GM12878 (cell line): ENCODE results near the gene TNRC18. TPM values are rescaled to one million over a fixed set of nuclear protein-coding genes. Genes with fewer than 3 reads are reported as not detected.

Source experiments
- ATAC-seq: fragments of 200-7000 bp; cut with Tn5 transposase; 3 replicates; pipeline ENCODE4 v1.9.1; 2020; ENCODE audit warnings: mild to moderate bottlenecking, moderate library complexity
- BruUV-seq: library from RNA; stranded (reverse); fragments of 400-500 nt; replicated peaks from 2 replicates; lab custom pipeline; 2021; lab: Mats Ljungman, UMichigan
- CTCF ChIA-PET: fragments of 300-600 bp; sonication (Branson Sonifier 250); formaldehyde crosslinking; extraction: SDS; loops from one replicate; lab custom pipeline; 2021; ENCODE audit warnings: inconsistent platforms; lab: Yijun Ruan, JAX
- POLR2A ChIA-PET: fragments of 350-600 bp; formaldehyde crosslinking; extraction: SDS; loops from one replicate; lab custom pipeline; 2021; ENCODE audit warnings: inconsistent platforms; lab: Charles Lee
- RAD21 ChIA-PET: fragments of 300-600 bp; sonication (Branson Sonifier 250); formaldehyde crosslinking; loops from one replicate; lab custom pipeline; 2023; ENCODE audit warnings: antibody characterized with exemption; ENCODE audit not compliant: unreplicated experiment; lab: Charles Lee
- SMC1A ChIA-PET: fragments of 300-600 bp; sonication (Branson Sonifier 250); formaldehyde crosslinking; loops from one replicate; lab custom pipeline; 2023; ENCODE audit not compliant: unreplicated experiment, uncharacterized antibody; lab: Charles Lee
- DNase-seq: peaks from one replicate; pipeline ENCODE4 v3.0.0-alpha.2; 2011; ENCODE audit warnings: low read depth, low spot score
- FAIRE-seq: peaks from 3 replicates; lab custom pipeline; 2011; peaks lifted over from hg19 to GRCh38; lab: Jason Lieb, UNC
- H2AFZ ChIP-seq: 2 replicates; pipeline ENCODE4 v1.6.0; 2011; ENCODE audit warnings: low read depth, low read length, control low read depth; ENCODE audit not compliant: control insufficient read depth
- H3K27ac ChIP-seq: 2 replicates; pipeline ENCODE4 v1.5.1; 2011; ENCODE audit warnings: control low read depth; ENCODE audit not compliant: control insufficient read depth, insufficient read depth
- H3K27me3 ChIP-seq, 2 experiments: replicated peaks in 1 of 2; 2 replicates each; pipeline versions ENCODE4 v1.6.0 to v1.6.1; 2011; ENCODE audit warnings: low read length in 1 of 2; ENCODE audit not compliant: control insufficient read depth in 2 of 2, insufficient read depth in 2 of 2
- H3K36me3 ChIP-seq, 2 experiments: 2 replicates each; pipeline ENCODE4 v1.5.1; 2011; ENCODE audit warnings: low read length in 1 of 2; ENCODE audit not compliant: control insufficient read depth in 2 of 2, insufficient read depth in 2 of 2
- H3K4me1 ChIP-seq: 2 replicates; pipeline ENCODE4 v1.6.1; 2011; ENCODE audit warnings: mild to moderate bottlenecking, low read length, moderate library complexity, mixed read lengths; ENCODE audit not compliant: control insufficient read depth, insufficient read depth
- H3K4me2 ChIP-seq: 2 replicates; pipeline ENCODE4 v1.6.0; 2011; ENCODE audit warnings: control low read depth; ENCODE audit not compliant: control insufficient read depth, insufficient read depth
- H3K4me3 ChIP-seq: fragments of 200-600 bp; sonication (generic); 2 replicates; pipeline ENCODE4 v1.5.1; 2016
- H3K79me2 ChIP-seq: 2 replicates; pipeline ENCODE4 v1.6.0; 2011; ENCODE audit warnings: low read length; ENCODE audit not compliant: control insufficient read depth, insufficient read depth
- H3K9ac ChIP-seq: 2 replicates; pipeline ENCODE4 v1.8.0; 2011; ENCODE audit warnings: low read length, control low read depth, mixed read lengths; ENCODE audit not compliant: control insufficient read depth, insufficient read depth
- H3K9me3 ChIP-seq: replicated peaks from 3 replicates; pipeline ENCODE4 v1.5.1; 2011; ENCODE audit warnings: mild to moderate bottlenecking, low read length; ENCODE audit not compliant: control insufficient read depth, insufficient read depth
- H4K20me1 ChIP-seq: 2 replicates; pipeline ENCODE4 v1.6.0; 2011; ENCODE audit not compliant: control insufficient read depth, insufficient read depth
- HSF1 ChIP-seq: fragments of 150-350 bp; IDR thresholded peaks from 2 replicates; pipeline ENCODE4 v1.6.1; 2014; ENCODE audit warnings: mild to moderate bottlenecking, low read depth, low read length
- YBX1 ChIP-seq: fragments of 450-650 bp; IDR thresholded peaks from 2 replicates; pipeline ENCODE4 v1.6.1; 2016; ENCODE audit warnings: antibody characterized with exemption
- WGBS: methylation state at CpG from one replicate; pipeline ENCODE4 v1.1.6; 2016; ENCODE audit warnings: low lambda C conversion rate; ENCODE audit not compliant: insufficient replicate concordance, insufficient coverage; ENCODE audit errors: missing lambda C conversion rate; 5-methylcytosine and 5-hydroxymethylcytosine counted together
- in situ Hi-C: fragments of 300-500 bp; cut with MboI; formaldehyde crosslinking; loops from 9 replicates; pipeline ENCODE4 v1.14.3; 2018; ENCODE audit warnings: mixed read lengths
- intact Hi-C: fragments of 100-400 bp; cut with micrococcal nuclease; formaldehyde crosslinking; loops from one replicate; pipeline ENCODE4 v1.14.2; 2022; ENCODE audit not compliant: unreplicated experiment
- polyA plus RNA-seq, 11 experiments: library from polyadenylated mRNA; depleted of rRNA in 4 of 11; unstranded in 6 of 11; stranded (reverse) in 5 of 11; fragments of >200 nt; fragmentation: Nextera tagmentation in 4 of 11; fragmentation: Illumina TruSeq in 1 of 11; extraction: Ambion mirVana in 4 of 11; extraction: Trizol in 1 of 11; gene quantifications; 1 replicate in 1 of 11; 2 replicates in 10 of 11; pipeline versions ENCODE4 v1.2.1 to v1.2.3, GENCODE V29; 2011 to 2016; ENCODE audit warnings: inconsistent platforms in 2 of 11, missing spikeins in 2 of 11, low read depth in 1 of 11
- total RNA-seq, 4 experiments: library from RNA; depleted of rRNA in 3 of 4; stranded (reverse); fragments of >200 nt in 3 of 4; fragmentation: Illumina TruSeq in 1 of 4; extraction: Trizol in 1 of 4; gene quantifications; 2 replicates each; pipeline versions ENCODE4 v1.2.1 to v1.2.3, GENCODE V29; 2013 to 2021

Gene TNRC18
- total and polyA plus RNA-seq, 10 of the 15 experiments (the other 5 are each of a cell fraction or from before 2014, with no cell fraction given), result 0.02 to 31.7 (median 5.4) TPM

- no peak for DNase-seq
- no peak overlapping the region for H3K9ac ChIP-seq
- ChIA-PET CTCF (interaction anchor here (0.5 to 5.8 kb wide), 25 partner anchors 10 to 603 kb away, joined by 3 to 80 read pairs (median 4); no protein-coding TSS in a partner anchor), SMC1A (interaction anchor here (0.6 to 3.4 kb wide), 6 partner anchors 11 to 258 kb away, joined by 3 to 41 read pairs (median 16); no protein-coding TSS in a partner anchor), POLR2A (interaction anchor here (0.7 to 1.5 kb wide), 2 partner anchors 29 to 55 kb away, joined by 3 to 5 read pairs; no protein-coding TSS in a partner anchor)
- no peaks in the 10 kb centered on the region for H4K20me1 ChIP-seq
- H3K27me3 ChIP-seq, result no peaks in the 10 kb centered on the region; a peak in 1 of 4 replicates
- intact Hi-C loops, result no loop called here
- no peak for FAIRE-seq
- H3K9me3 ChIP-seq, result no peaks in the 10 kb centered on the region
- no peaks in the 10 kb centered on the region for H3K36me3 ChIP-seq
- no peaks in the 10 kb centered on the region for H3K79me2 ChIP-seq
- BruUV-seq, result no TSS peak
- no peak overlapping the region for H2AFZ ChIP-seq
- H3K4me2 ChIP-seq, result no peak overlapping the region
- 58% methylated on average over 13 of the region's 13 CpGs for WGBS
- no peak overlapping the region for H3K4me3 ChIP-seq
- 0 out of 2 replicates have a peak, but pooled peaks have one; percentile 51 for TF ChIP-seq HSF1
- no peak for TF ChIP-seq YBX1
- TF ChIP-seq, all 136 proteins: peak for 1
- Histone ChIP-seq H3K4me1 (no peaks in the 10 kb centered on the region), H3K27ac (no peak overlapping the region)
- RAD21 ChIA-PET, result interaction anchor here (0.5 to 5.0 kb wide), 15 partner anchors 15 to 315 kb away, joined by 3 to 84 read pairs (median 5); no protein-coding TSS in a partner anchor
- peak; percentile 18 for ATAC-seq
- in situ Hi-C loops, result no loop called here
Observed at GRCh38 chr7:5451391-5451790, 27.8 kb upstream of the TNRC18 start.
